ENCODE data around the gene THSD1. TPM values are rescaled to one million over a fixed set of nuclear protein-coding genes. Genes with fewer than 3 reads are reported as not detected.
"Not testable (repeated sequence)": the region's sequence is repeated elsewhere in the genome, so short reads cannot be mapped to it uniquely, and the experiment has no call there.

Gene THSD1
- total RNA-seq, 1 experiment from 2014 or later, result 28.2 TPM

- DNase-seq (ENCODE audit: low read depth), result peak; percentile 67
These were observed 49.6 kb downstream of the THSD1 start for GRCh38 chr13:52356327-52356726.

GRCh38 chr13:52353193-52353592, 52.8 kb downstream of the THSD1 start:
- DNase-seq (ENCODE audit: low read depth), result peak; percentile 66

- DNase-seq (ENCODE audit: low read depth), result peak; percentile 92
These were observed 56.8 kb downstream of the THSD1 start for GRCh38 chr13:52348983-52349780.

GRCh38 chr13:52348071-52348470, 57.9 kb downstream of the THSD1 start:
- DNase-seq (ENCODE audit: low read depth), result peak; percentile 97

- peak; percentile 52 for DNase-seq (ENCODE audit: low read depth)
These were observed 60.2 kb downstream of the THSD1 start for GRCh38 chr13:52345631-52346251.

GRCh38 chr13:52345048-52345447, 60.9 kb downstream of the THSD1 start:
- DNase-seq (ENCODE audit: low read depth), result peak; percentile 59

- peak; percentile 88 for DNase-seq (ENCODE audit: low read depth)
These were observed 61.9 kb downstream of the THSD1 start for GRCh38 chr13:52344108-52344507.

GRCh38 chr13:52342203-52342602, 63.8 kb downstream of the THSD1 start:
- DNase-seq (ENCODE audit: low read depth), result not testable (repeated sequence)

GRCh38 chr13:52337828-52338455, 68.0 kb downstream of the THSD1 start:
- peak; percentile 52 for DNase-seq (ENCODE audit: low read depth)

- DNase-seq (ENCODE audit: low read depth), result not testable (repeated sequence)
These were observed 71.9 kb downstream of the THSD1 start for GRCh38 chr13:52334107-52334506.

- not testable (repeated sequence) for DNase-seq (ENCODE audit: low read depth)
These were observed 74.1 kb downstream of the THSD1 start for GRCh38 chr13:52331844-52332243.

Other genes with a start within 250 kb of the THSD1 start
- 10.3 and 13.8 TPM in 2 replicates for gene NEK3, start 246.6 kb downstream of the THSD1 start, total RNA-seq (2014; rRNA removed)
- 43.9 and 56.9 TPM in 2 replicates for gene VPS36, start 44.5 kb upstream of the THSD1 start, total RNA-seq (2014; rRNA removed)
- 91.8 and 113 TPM in 2 replicates for gene CKAP2, start 49.3 kb upstream of the THSD1 start, total RNA-seq (2014; rRNA removed)
- gene HNRNPA1L2, start 236.3 kb upstream of the THSD1 start, total RNA-seq (2014; rRNA removed), result 3.1 and 3.3 TPM in 2 replicates
- 46.4 and 49.4 TPM in 2 replicates for gene SUGT1, start 246.7 kb upstream of the THSD1 start, total RNA-seq (2014; rRNA removed)